ENCODE data around the gene YRDC.
"Not testable (repeated sequence)": the region's sequence is repeated elsewhere in the genome, so short reads cannot be mapped to it uniquely, and the experiment has no call there.

Gene YRDC

GRCh38 chr1:37808369-37809319 is 636 bp upstream of the YRDC start:
- peak overlapping the region; percentile 96 for H3K27ac Mint-ChIP-seq
- H3K36me3 Mint-ChIP-seq, result peaks cover 29 to 47% of the 10 kb centered on the region in 2 donors
- no peak for DNase-seq
- H3K4me1 Mint-ChIP-seq, result peaks cover 25 to 67% of the 10 kb centered on the region in 2 donors
- peak overlapping the region; percentile 92 to 94 for H3K4me3 Mint-ChIP-seq
- ATAC-seq (replicated peaks), result peak; percentile 63 to 64
- no peaks in the 10 kb centered on the region for H3K9me3 Mint-ChIP-seq
- H3K27me3 Mint-ChIP-seq, result no peaks in the 10 kb centered on the region

DNA sequence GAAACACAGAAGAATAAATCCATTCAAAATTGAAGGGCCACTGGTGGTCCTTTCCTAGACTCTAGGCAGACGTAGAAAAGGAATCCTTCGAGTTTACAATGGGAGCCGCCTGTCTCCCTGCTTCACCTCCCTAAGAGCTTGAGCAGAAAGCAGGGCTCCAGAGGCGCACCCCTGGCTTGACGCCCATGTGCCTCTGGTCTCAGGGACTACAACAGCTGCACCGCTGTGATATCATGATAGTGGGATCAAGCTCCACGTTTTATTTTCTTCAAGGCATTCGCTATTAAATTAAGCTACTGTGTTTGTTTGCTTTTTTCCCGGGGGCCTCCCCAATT is 821 bp downstream of the YRDC start:
- Mint-ChIP-seq H3K4me1 (peaks cover 25 to 72% of the 10 kb centered on the region in 2 donors), H3K36me3 (peaks cover 35 to 53% of the 10 kb centered on the region in 2 donors), H3K4me3 (peak overlapping the region; percentile 91 to 94), H3K27me3 (no peaks in the 10 kb centered on the region), H3K9me3 (no peaks in the 10 kb centered on the region), H3K27ac (peak overlapping the region; percentile 95)
- ATAC-seq (replicated peaks), result no peak
- no peak for DNase-seq

- peak overlapping the region in 1 of 2 donors; percentile 21 for H3K4me3 Mint-ChIP-seq
- ATAC-seq (replicated peaks), result no peak
- no peak for DNase-seq
- H3K36me3 Mint-ChIP-seq, result peaks cover 42 to 63% of the 10 kb centered on the region in 2 donors
- H3K27me3 Mint-ChIP-seq, result no peaks in the 10 kb centered on the region
- peaks cover 8 to 43% of the 10 kb centered on the region in 2 donors for H3K4me1 Mint-ChIP-seq
- H3K27ac Mint-ChIP-seq, result no peak overlapping the region
- H3K9me3 Mint-ChIP-seq, result no peaks in the 10 kb centered on the region
Observed at GRCh38 chr1:37802439-37802838, 5.6 kb downstream of the YRDC start.

DNA sequence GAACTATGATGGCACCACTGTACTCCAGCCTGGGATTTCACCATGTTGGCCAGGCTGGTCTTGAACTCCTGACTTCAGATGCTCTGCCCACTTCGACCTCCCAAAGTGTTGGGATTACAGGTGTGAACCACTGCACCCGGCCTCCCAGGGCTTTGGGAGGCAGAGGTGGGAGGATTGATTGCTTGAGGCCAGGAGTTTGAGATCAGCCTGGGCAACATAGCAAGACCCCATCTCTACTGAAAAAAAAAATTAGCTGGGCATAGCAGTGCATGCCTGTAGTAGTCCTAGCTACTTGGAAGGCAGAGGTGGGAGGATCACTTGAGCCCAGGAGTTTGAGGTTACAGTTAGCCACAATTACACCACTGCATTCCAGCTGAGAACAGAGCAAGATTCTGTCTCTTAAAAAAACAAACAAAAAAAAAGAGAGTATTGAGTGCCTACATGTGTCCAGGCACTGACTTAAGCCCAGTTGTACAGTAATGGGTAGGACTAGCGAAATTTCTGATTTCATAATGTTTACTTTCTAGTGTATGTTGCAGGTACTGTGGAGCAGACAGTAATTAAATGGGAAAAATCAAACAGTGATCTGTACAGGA is 10.2 kb downstream of the YRDC start:
- no peak overlapping the region for H3K27ac Mint-ChIP-seq
- no peaks in the 10 kb centered on the region for H3K9me3 Mint-ChIP-seq
- H3K27me3 Mint-ChIP-seq, result peaks cover 0 to 5% of the 10 kb centered on the region in 2 donors
- no peak for ATAC-seq (replicated peaks)
- H3K4me1 Mint-ChIP-seq, result peaks cover 30 to 48% of the 10 kb centered on the region in 2 donors
- H3K4me3 Mint-ChIP-seq, result no peak overlapping the region
- H3K36me3 Mint-ChIP-seq, result peaks cover 30 to 46% of the 10 kb centered on the region in 2 donors
- DNase-seq, result no peak

GRCh38 chr1:37795340-37796125 is 12.5 kb downstream of the YRDC start:
- Mint-ChIP-seq H3K9me3 (no peaks in the 10 kb centered on the region), H3K27ac (peak overlapping the region; percentile 28), H3K36me3 (peaks cover 19 to 30% of the 10 kb centered on the region in 2 donors), H3K27me3 (peaks cover 13 to 26% of the 10 kb centered on the region in 2 donors), H3K4me3 (peak overlapping the region; percentile 85), H3K4me1 (peaks cover 30 to 40% of the 10 kb centered on the region in 2 donors)
- ATAC-seq (replicated peaks), result no peak
- DNase-seq, result peak; percentile 15

- DNase-seq, result no peak
- peak; percentile 23 to 33 for ATAC-seq (replicated peaks)
- H3K4me3 Mint-ChIP-seq, result peak overlapping the region; percentile 85
- H3K4me1 Mint-ChIP-seq, result peaks cover 29 to 36% of the 10 kb centered on the region in 2 donors
- no peaks in the 10 kb centered on the region for H3K9me3 Mint-ChIP-seq
- H3K27me3 Mint-ChIP-seq, result peaks cover 16 to 34% of the 10 kb centered on the region in 2 donors
- peaks cover 15 to 21% of the 10 kb centered on the region in 2 donors for H3K36me3 Mint-ChIP-seq
- H3K27ac Mint-ChIP-seq, result peak overlapping the region; percentile 82
Observed at GRCh38 chr1:37794372-37795339, 13.4 kb downstream of the YRDC start.

DNA sequence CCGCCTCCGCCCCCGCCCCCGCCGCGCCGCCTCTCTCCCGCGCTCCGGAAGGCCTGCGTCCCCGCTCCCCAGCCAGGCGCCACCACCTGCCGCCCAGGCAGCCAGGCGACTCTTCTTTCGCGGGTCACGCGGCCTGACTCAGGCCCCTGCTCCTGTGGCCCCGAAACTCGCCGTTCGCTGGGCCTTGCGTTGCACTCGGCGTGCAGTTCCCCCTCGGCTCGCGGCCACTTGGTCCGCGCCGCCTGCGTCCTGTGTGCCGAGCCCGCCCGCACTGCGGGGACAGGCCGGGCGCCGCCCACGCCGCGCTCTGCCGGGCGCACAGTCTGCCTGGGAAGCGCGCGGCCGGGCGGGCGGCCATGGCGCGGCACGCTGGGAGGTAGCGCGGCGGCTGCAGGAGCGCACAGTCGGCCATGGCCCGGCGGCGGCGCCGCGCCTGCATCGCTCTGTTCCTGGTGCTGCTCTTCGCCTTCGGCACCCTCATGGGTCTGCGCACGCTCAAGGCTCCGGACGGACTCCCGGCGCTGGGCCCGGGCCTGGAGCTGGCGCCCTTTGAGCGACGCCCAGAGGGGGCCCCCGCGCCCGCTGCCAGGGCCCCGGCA is 14.1 kb downstream of the YRDC start, which contains the start of gene MANEAL:
TSS of gene MANEAL (plus strand) at position 75 of the 599 bp plus-strand sequence. CDS start at position 411, 336 bp downstream.
- Mint-ChIP-seq H3K27ac (peak within 1 kb of the TSS; percentile 82), H3K4me3 (peak within 1 kb of the TSS; percentile 85), H3K4me1 (peaks cover 24 to 36% of the 10 kb centered on the region in 2 donors), H3K36me3 (peaks cover 10 to 13% of the 10 kb centered on the region in 2 donors), H3K27me3 (peaks cover 16 to 38% of the 10 kb centered on the region in 2 donors), H3K9me3 (no peaks in the 10 kb centered on the region)
- DNase-seq, result peak; percentile 62
- ATAC-seq (replicated peaks), result peak; percentile 69 to 73

GRCh38 chr1:37792943-37793686 is 14.9 kb downstream of the YRDC start:
- peaks cover 16 to 44% of the 10 kb centered on the region in 2 donors for H3K27me3 Mint-ChIP-seq
- H3K4me3 Mint-ChIP-seq, result peak overlapping the region; percentile 80 to 85
- no peak overlapping the region for H3K27ac Mint-ChIP-seq
- ATAC-seq (replicated peaks) (no peak), DNase-seq (no peak)
- H3K36me3 Mint-ChIP-seq, result peaks cover 5 to 8% of the 10 kb centered on the region in 2 donors
- H3K9me3 Mint-ChIP-seq, result no peaks in the 10 kb centered on the region
- peaks cover 24 to 33% of the 10 kb centered on the region in 2 donors for H3K4me1 Mint-ChIP-seq

GRCh38 chr1:37782491-37782890 is 25.5 kb downstream of the YRDC start:
- Mint-ChIP-seq H3K9me3 (no peaks in the 10 kb centered on the region), H3K36me3 (no peaks in the 10 kb centered on the region), H3K4me3 (no peak overlapping the region), H3K4me1 (peaks cover 8 to 25% of the 10 kb centered on the region in 2 donors), H3K27ac (no peak overlapping the region), H3K27me3 (peaks cover 33 to 45% of the 10 kb centered on the region in 2 donors)
- DNase-seq, result no peak
- no peak for ATAC-seq (replicated peaks)

- Mint-ChIP-seq H3K36me3 (no peaks in the 10 kb centered on the region), H3K27ac (no peak overlapping the region), H3K4me3 (no peak overlapping the region), H3K9me3 (peaks cover 0 to under 1% of the 10 kb centered on the region in 2 donors), H3K4me1 (peaks cover 18 to 37% of the 10 kb centered on the region in 2 donors), H3K27me3 (peaks cover 17 to 27% of the 10 kb centered on the region in 2 donors)
- ATAC-seq (replicated peaks) (no peak), DNase-seq (no peak)
Observed at GRCh38 chr1:37778654-37779053, 29.4 kb downstream of the YRDC start.

DNA sequence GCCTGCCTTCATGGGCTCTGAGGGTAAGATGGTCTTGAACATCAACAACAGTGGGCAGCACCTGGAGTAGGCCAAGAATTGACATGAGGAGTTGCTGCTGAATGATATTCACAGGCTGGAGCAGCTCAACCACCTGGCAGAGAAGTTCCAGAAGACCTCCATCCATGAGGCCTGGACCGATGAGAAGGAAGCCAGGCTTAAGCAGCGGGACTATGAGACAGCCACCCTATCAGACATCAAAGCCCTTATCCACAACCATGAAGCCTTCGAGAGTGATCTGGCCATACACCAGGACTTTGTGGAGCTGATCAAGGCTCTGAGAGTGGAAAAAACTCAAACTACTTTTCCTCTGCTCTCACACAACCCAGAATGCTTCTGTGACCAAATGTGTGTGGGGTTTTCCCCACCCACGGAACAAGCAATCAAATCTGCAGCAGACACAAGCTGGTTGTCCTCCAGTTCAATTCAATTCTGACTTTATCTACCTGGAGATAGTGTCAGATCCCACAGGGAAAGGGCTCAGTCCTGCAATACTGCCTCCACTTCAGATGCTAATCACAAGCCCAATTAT is 31.0 kb downstream of the YRDC start:
- H3K36me3 Mint-ChIP-seq, result no peaks in the 10 kb centered on the region
- ATAC-seq (replicated peaks) (peak; percentile 88 to 93), DNase-seq (no peak)
- H3K27ac Mint-ChIP-seq, result peak overlapping the region; percentile 31
- peaks cover 4 to 6% of the 10 kb centered on the region in 2 donors for H3K9me3 Mint-ChIP-seq
- peaks cover 18 to 31% of the 10 kb centered on the region in 2 donors for H3K4me1 Mint-ChIP-seq
- H3K4me3 Mint-ChIP-seq, result no peak overlapping the region
- H3K27me3 Mint-ChIP-seq, result peaks cover 24 to 37% of the 10 kb centered on the region in 2 donors

GRCh38 chr1:37771440-37771839 is 36.6 kb downstream of the YRDC start:
- not testable (repeated sequence) for H3K9me3 Mint-ChIP-seq; H3K4me1 Mint-ChIP-seq; H3K4me3 Mint-ChIP-seq; ATAC-seq (replicated peaks); H3K36me3 Mint-ChIP-seq; H3K27ac Mint-ChIP-seq; DNase-seq
- peaks cover 39 to 65% of the 10 kb centered on the region in 2 donors for H3K27me3 Mint-ChIP-seq

All from stimulated activated naive B cell treated with anti-CD40 and anti-IgM and Interleukin-4, amounts not matched to agents 10 μg/mL and 1 μg/mL and 100 μg/mL, for 72 hours (primary cell).